RPMI8226 (cell line): ENCODE data around the gene BCL2L1.
A peak's percentile ranks its signal among the peaks of the same experiment; 100 is the strongest.

Experiments used
- DNase-seq: peaks from one replicate; pipeline ENCODE4 v3.0.0-alpha.2; 2015

The BCL2L1 gene

GRCh38 chr20:31723319-31724078 lies 831 bp upstream of the BCL2L1 start:
- DNase-seq, result peak; percentile 98

- no peak for DNase-seq
Observed at GRCh38 chr20:31723069-31723318, 326 bp upstream of the BCL2L1 start.

GRCh38 chr20:31721408-31722256 lies 1.0 kb downstream of the BCL2L1 start:
- peak; percentile 45 for DNase-seq

- DNase-seq, result peak; percentile 51
Observed at GRCh38 chr20:31720486-31721407, 1.9 kb downstream of the BCL2L1 start.

GRCh38 chr20:31719644-31720485 lies 2.8 kb downstream of the BCL2L1 start:
- DNase-seq, result no peak

GRCh38 chr20:31718952-31719643 lies 3.6 kb downstream of the BCL2L1 start:
- peak; percentile 32 for DNase-seq

- peak; percentile 29 for DNase-seq
Observed at GRCh38 chr20:31717478-31718201, 5.0 kb downstream of the BCL2L1 start.

- DNase-seq, result no peak
Observed at GRCh38 chr20:31716818-31717477, 5.7 kb downstream of the BCL2L1 start.

GRCh38 chr20:31716351-31716750 lies 6.3 kb downstream of the BCL2L1 start:
- DNase-seq, result no peak

GRCh38 chr20:31715766-31716165 lies 6.9 kb downstream of the BCL2L1 start:
- no peak for DNase-seq

GRCh38 chr20:31713312-31714273 lies 9.1 kb downstream of the BCL2L1 start:
- DNase-seq, result peak; percentile 28

- no peak for DNase-seq
Observed at GRCh38 chr20:31712564-31713311, 9.9 kb downstream of the BCL2L1 start.

- DNase-seq, result peak; percentile 90
Observed at GRCh38 chr20:31712112-31712553, 10.5 kb downstream of the BCL2L1 start.

GRCh38 chr20:31711179-31712111 lies 11.2 kb downstream of the BCL2L1 start:
- no peak for DNase-seq

- DNase-seq, result peak; percentile 90
Observed at GRCh38 chr20:31710423-31711108, 12.1 kb downstream of the BCL2L1 start.

GRCh38 chr20:31709939-31710338 lies 12.7 kb downstream of the BCL2L1 start:
- DNase-seq, result no peak
